ENCODE data around the gene NLGN4X.

The NLGN4X gene

DNA sequence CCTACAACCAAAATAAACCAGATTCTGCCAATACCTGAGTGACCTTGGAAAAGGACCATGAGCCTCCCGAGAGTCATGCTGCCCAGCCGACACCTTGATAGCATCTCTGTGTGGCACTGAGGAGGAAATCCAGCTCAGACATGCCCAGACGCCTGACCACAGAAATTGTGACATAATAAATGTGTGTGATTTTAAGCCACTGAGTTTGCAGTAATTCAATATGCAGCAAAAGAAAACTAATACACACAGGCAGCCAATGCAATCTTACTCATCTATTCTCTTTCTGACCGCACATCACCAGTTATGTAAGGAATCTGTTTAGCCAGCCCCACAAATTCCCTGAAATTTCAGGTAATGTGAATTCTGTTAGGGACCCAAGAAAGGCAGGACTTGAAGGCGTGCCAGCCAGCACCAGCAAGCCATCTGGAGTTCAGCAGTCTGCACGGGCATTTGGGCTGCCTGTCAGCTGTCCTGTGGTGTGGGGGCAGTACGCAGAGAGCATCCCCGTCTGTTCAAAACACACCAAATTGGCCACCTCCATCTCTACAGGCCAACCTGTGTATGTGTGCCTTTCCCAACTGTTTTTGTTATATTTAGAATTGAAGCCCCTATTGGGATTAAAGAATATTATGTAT lies 176.4 kb downstream of the NLGN4X start:
- Histone ChIP-seq H3K4me3 (ENCODE audit: low read depth, low read length) (no peak overlapping the region), H3K27me3 (ENCODE audit: insufficient read depth, low read depth, severe bottlenecking) (peaks cover 41% of the 10 kb centered on the region), H3K36me3 (no peaks in the 10 kb centered on the region), H3K27ac (no peak overlapping the region), H3K9me3 (ENCODE audit: severe bottlenecking) (no peaks in the 10 kb centered on the region)
- no peak for DNase-seq
- TF ChIP-seq CTCF (IDR thresholded peaks at IDR 0.05; ENCODE audit: low read depth, low read length), result no peak

- Histone ChIP-seq H3K27ac (no peak overlapping the region), H3K4me3 (ENCODE audit: low read depth, low read length) (no peak overlapping the region), H3K9me3 (ENCODE audit: severe bottlenecking) (no peaks in the 10 kb centered on the region), H3K27me3 (ENCODE audit: insufficient read depth, low read depth, severe bottlenecking) (peaks cover 23% of the 10 kb centered on the region), H3K36me3 (no peaks in the 10 kb centered on the region)
- no peak for TF ChIP-seq CTCF (IDR thresholded peaks at IDR 0.05; ENCODE audit: low read depth, low read length)
- no peak for DNase-seq
Observed at GRCh38 chrX:6049132-6049531, 179.5 kb downstream of the NLGN4X start.

DNA sequence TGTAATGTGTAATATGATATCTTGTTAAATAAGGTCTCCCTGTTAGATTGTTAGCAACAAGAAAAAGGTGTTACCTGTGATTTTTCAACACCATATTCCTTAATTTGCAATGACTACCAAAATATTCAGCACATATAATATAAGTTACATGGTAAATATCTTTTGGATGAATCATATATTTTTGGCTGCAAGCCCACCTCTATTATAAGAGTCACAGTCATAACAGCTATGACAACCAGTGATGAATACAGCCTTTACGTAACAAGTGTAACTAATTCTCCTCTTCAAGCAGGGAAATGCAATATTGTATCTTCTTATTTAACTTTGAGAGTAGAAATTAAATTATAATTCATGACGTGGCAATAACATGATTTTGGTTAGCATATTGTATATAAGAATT lies 187.0 kb downstream of the NLGN4X start:
- no peak for TF ChIP-seq CTCF (IDR thresholded peaks at IDR 0.05; ENCODE audit: low read depth, low read length)

DNA sequence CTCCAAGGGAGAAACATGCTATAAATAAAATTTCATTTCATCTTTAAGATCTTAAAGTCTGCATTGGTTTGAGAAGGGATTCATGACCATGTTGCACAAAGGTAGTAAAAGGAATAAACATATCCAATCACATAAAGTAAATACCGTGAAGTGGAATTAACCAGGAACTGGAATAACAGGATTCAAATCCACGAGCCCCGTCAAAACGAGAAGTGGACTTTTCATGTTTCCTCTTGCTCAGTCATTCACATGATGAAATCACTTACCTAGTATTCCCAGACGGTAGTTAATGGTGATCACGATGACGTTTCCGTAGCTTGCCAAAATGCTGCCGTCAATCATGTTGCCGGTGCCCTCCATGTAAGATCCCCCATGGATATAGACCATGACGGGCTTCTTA lies 199.7 kb downstream of the NLGN4X start:
- Histone ChIP-seq H3K9me3 (ENCODE audit: severe bottlenecking) (no peaks in the 10 kb centered on the region), H3K27ac (no peak overlapping the region), H3K27me3 (ENCODE audit: insufficient read depth, low read depth, severe bottlenecking) (peaks cover 33% of the 10 kb centered on the region), H3K4me3 (ENCODE audit: low read depth, low read length) (no peak overlapping the region), H3K36me3 (no peaks in the 10 kb centered on the region)
- no peak for DNase-seq
- no peak for TF ChIP-seq CTCF (IDR thresholded peaks at IDR 0.05; ENCODE audit: low read depth, low read length)

More for the DNA sequence above, 187.0 kb downstream of the NLGN4X start:
- H3K27me3 ChIP-seq (ENCODE audit: insufficient read depth, low read depth, severe bottlenecking), result peaks cover 19% of the 10 kb centered on the region
- peaks cover 4% of the 10 kb centered on the region for H3K9me3 ChIP-seq (ENCODE audit: severe bottlenecking)
- H3K27ac ChIP-seq, result no peak overlapping the region
- H3K36me3 ChIP-seq, result no peaks in the 10 kb centered on the region
- DNase-seq, result no peak
- H3K4me3 ChIP-seq (ENCODE audit: low read depth, low read length), result no peak overlapping the region

DNA sequence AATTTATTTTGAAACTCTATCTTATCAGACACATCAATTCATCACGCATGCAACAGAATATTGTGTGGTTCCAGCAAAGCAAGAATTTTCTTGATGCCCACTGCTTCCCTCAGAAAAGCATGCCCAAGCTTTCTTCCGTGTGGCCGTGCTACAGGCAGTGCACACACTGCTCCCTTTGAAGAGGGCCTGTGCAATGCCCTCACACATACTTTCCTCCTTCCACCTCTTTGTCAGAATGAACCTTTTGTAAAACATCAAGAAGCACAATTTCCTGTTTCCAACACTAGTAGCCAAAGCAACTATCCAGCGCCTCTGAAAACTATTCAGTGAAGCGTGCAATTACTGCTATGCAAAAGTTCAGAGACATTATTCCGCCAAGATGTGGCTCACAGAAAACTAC lies 201.7 kb downstream of the NLGN4X start:
- H3K9me3 ChIP-seq (ENCODE audit: severe bottlenecking), result no peaks in the 10 kb centered on the region
- no peak overlapping the region for H3K27ac ChIP-seq
- DNase-seq, result no peak
- TF ChIP-seq CTCF (IDR thresholded peaks at IDR 0.05; ENCODE audit: low read depth, low read length), result no peak
- H3K36me3 ChIP-seq, result no peaks in the 10 kb centered on the region
- H3K4me3 ChIP-seq (ENCODE audit: low read depth, low read length), result no peak overlapping the region
- H3K27me3 ChIP-seq (ENCODE audit: insufficient read depth, low read depth, severe bottlenecking), result peaks cover 47% of the 10 kb centered on the region

DNA sequence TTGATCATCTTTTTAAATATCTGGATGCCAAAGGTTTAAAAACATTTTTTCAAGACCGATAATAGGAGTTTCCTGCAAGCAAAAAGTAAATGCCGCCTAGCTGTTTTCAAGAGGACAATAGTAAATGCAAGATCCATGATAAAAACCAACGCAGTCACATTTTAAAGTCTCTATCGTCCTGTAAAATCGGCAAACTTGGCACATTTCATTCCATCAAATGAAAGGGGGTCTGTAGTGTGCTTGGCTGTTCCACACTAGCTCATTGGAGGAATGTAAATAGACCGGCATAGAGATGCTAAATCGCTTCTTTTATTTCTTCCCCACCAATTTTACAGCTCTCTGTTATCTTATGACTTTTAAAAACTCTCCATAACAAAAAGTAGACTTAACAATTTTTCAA lies 202.2 kb downstream of the NLGN4X start:
- no peak overlapping the region for H3K27ac ChIP-seq

More for the DNA sequence above, 202.2 kb downstream of the NLGN4X start:
- Histone ChIP-seq H3K9me3 (ENCODE audit: severe bottlenecking) (no peaks in the 10 kb centered on the region), H3K36me3 (no peaks in the 10 kb centered on the region), H3K4me3 (ENCODE audit: low read depth, low read length) (no peak overlapping the region), H3K27me3 (ENCODE audit: insufficient read depth, low read depth, severe bottlenecking) (peaks cover 49% of the 10 kb centered on the region)
- no peak for TF ChIP-seq CTCF (IDR thresholded peaks at IDR 0.05; ENCODE audit: low read depth, low read length)
- no peak for DNase-seq

All from WERI-Rb-1 (cell line).